Measurements from ENCODE around the gene SLC12A3. TPM values are rescaled to one million over a fixed set of nuclear protein-coding genes. Genes with fewer than 3 reads are reported as not detected.

The SLC12A3 gene
- total and polyA plus RNA-seq, 2 of the 4 experiments (the other 2 are of a cell fraction), result not detected

DNA sequence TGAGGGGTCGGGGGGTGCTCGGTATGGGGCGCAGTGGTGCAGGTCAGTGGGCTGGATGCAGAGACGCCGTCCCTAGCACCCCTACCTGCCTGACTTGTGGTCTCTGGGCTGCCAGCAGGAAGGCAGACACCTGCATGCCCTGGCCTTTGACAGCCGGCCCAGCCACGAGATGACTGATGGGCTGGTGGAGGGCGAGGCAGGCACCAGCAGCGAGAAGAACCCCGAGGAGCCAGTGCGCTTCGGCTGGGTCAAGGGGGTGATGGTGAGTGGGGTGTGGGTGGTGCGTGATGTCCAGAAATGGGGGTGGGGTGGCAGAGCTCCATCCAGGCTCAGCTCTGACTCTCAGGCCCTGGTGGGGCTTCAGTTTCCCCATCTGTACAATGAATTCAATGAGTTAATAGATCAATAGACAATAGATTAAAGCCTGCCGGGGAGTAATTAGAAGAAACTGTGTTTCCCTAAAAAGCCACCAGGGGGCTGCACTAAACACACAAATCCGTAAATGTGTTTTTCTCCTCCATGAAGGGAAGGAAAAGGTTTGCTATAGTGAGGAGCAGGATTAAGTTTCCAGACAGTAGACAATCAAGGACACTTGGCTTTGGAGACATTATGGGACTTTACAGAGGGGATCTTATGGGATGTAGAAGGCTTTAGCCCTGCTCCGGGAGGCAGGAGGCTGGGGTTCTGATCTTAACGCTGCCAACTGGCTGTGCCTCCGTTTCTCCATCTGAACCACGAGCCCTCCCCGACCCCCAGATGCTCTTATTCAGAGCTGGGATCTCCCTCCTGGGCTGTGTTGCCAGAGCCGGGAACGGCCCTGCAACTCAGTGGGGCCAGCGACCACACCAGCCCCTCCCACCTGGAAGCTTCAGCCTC lies 2.2 kb downstream of the SLC12A3 start:
- dilution Hi-C loops (cut with HindIII; ENCODE audit: low sequenced_read_pairs, unreplicated experiment) (no loop called here), in situ Hi-C loops (cut with MboI; ENCODE audit: low sequenced_read_pairs) (loop anchor here (5.0 to 10.0 kb wide), 2 partner anchors 85 to 178 kb away; no protein-coding TSS in a partner anchor), intact Hi-C loops (cut with micrococcal nuclease) (loop anchor here (1.0 to 5.0 kb wide), 4 partner anchors 65 to 300 kb away; partner anchors contain the start of gene HERPUD1)
- no peak overlapping the region for H3K23ac ChIP-seq (ENCODE audit: low read depth, low read length)
- TF ChIP-seq FOS (IDR thresholded peaks at IDR 0.05; ENCODE audit: low read depth, low read length) (no peak), ELK1 (IDR thresholded peaks at IDR 0.05; ENCODE audit: borderline replicate concordance, low read depth, low read length) (no peak), RFX5 (IDR thresholded peaks at IDR 0.05; ENCODE audit: low read depth, low read length) (no peak), NFE2L2 (IDR thresholded peaks at IDR 0.05; ENCODE audit: low read depth, low read length) (no peak), SMC3 (IDR thresholded peaks at IDR 0.05; ENCODE audit: low read depth, low read length) (peak; percentile 88), POLR2A (IDR thresholded peaks at IDR 0.05; ENCODE audit: low read depth, low read length) (no peak), MAZ (IDR thresholded peaks at IDR 0.05; ENCODE audit: borderline replicate concordance, low read depth, low read length) (no peak), RAD21 (IDR thresholded peaks at IDR 0.05; ENCODE audit: low read length) (peak; percentile 74), USF2 (IDR thresholded peaks at IDR 0.05; ENCODE audit: low read depth, low read length) (no peak), BHLHE40 (IDR thresholded peaks at IDR 0.05; ENCODE audit: low read depth, low read length) (no peak)
- TF ChIP-seq, protein P1, sequence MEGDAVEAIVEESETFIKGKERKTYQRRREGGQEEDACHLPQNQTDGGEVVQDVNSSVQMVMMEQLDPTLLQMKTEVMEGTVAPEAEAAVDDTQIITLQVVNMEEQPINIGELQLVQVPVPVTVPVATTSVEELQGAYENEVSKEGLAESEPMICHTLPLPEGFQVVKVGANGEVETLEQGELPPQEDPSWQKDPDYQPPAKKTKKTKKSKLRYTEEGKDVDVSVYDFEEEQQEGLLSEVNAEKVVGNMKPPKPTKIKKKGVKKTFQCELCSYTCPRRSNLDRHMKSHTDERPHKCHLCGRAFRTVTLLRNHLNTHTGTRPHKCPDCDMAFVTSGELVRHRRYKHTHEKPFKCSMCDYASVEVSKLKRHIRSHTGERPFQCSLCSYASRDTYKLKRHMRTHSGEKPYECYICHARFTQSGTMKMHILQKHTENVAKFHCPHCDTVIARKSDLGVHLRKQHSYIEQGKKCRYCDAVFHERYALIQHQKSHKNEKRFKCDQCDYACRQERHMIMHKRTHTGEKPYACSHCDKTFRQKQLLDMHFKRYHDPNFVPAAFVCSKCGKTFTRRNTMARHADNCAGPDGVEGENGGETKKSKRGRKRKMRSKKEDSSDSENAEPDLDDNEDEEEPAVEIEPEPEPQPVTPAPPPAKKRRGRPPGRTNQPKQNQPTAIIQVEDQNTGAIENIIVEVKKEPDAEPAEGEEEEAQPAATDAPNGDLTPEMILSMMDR (conservative IDR thresholded peaks at IDR 0.05; ENCODE audit: low read depth, low read length), result peak; percentile 76
- H3K4me1 ChIP-seq (ENCODE audit: control insufficient read depth, insufficient read depth, low read length), result no peaks in the 10 kb centered on the region; the same call in 1 of the 2 replicates
- H3K9me1 ChIP-seq (ENCODE audit: insufficient read depth, low read length), result no peaks in the 10 kb centered on the region
- H2BK5ac ChIP-seq (ENCODE audit: low read depth, low read length, poor library complexity, severe bottlenecking), result no peak overlapping the region
- ATAC-seq (ENCODE audit: low read depth), result peak; percentile 79
- no peak overlapping the region for H2BK120ac ChIP-seq (ENCODE audit: low read depth, low read length)
- H2AK9ac ChIP-seq (replicated peaks; ENCODE audit: low read depth, low read length, poor library complexity), result peak overlapping the region; percentile 70
- H2BK15ac ChIP-seq (ENCODE audit: low read depth, low read length), result no peak overlapping the region; the same call in 2 of the 3 replicates
- no TSS peak for BruUV-seq (replicated peaks)
- no peaks in the 10 kb centered on the region for H3K36me3 ChIP-seq (ENCODE audit: control insufficient read depth, insufficient read depth, low read length)
- H2BK20ac ChIP-seq (ENCODE audit: low read depth, low read length), result 0 out of 2 replicates have a peak overlapping the region, but pooled peaks have one; percentile 2
- H3K56ac ChIP-seq (ENCODE audit: extremely low read depth, insufficient read depth, low read length), result 0 out of 2 replicates have a peak overlapping the region, but pooled peaks have one; percentile 25
- no peak overlapping the region for H3K4me3 ChIP-seq (ENCODE audit: insufficient read depth, low read depth, low read length)
- WGBS, 2 experiments (ENCODE audit: extremely low coverage in 2 of 2, insufficient read length in 1 of 2), result 49% methylated on average over 3 of the region's 23 CpGs; no CpG with 5 or more reads in 1 of the 2 experiments
- no peak overlapping the region for H3K9ac ChIP-seq (ENCODE audit: low read depth, low read length)
- ChIA-PET CTCF (interaction anchor here (0.7 to 1.2 kb wide), 2 partner anchors 10 to 14 kb away, joined by 3 to 4 read pairs; no protein-coding TSS in a partner anchor), POLR2A (ENCODE audit: unreplicated experiment) (no interaction called here)
- H4K20me1 ChIP-seq (ENCODE audit: insufficient read depth, low read length), result no peaks in the 10 kb centered on the region
- no peak overlapping the region for H3K14ac ChIP-seq (replicated peaks; ENCODE audit: low read depth, low read length)
- H3K27ac ChIP-seq (ENCODE audit: insufficient read depth, low read length), result no peak overlapping the region
- no peaks in the 10 kb centered on the region for H3K27me3 ChIP-seq (ENCODE audit: control insufficient read depth, insufficient read depth, low read length)
- no peak overlapping the region; the same call in 1 of the 2 replicates for H3K4ac ChIP-seq (ENCODE audit: low read depth, low read length)
- no peaks in the 10 kb centered on the region for H3K79me1 ChIP-seq (ENCODE audit: low read depth in 1 of 2, low read length in 2 of 2)
- H4K91ac ChIP-seq (ENCODE audit: insufficient read depth, low read depth, low read length), result no peak overlapping the region
- H4K8ac ChIP-seq (ENCODE audit: low read depth in 2 of 2, low read length in 2 of 2), result peak overlapping the region in 1 of 2 experiments; percentile 71; a peak in 1 of 4 replicates
- no peak overlapping the region for H3K18ac ChIP-seq (ENCODE audit: low read depth, low read length)
- H3K9me3 ChIP-seq (ENCODE audit: control insufficient read depth, insufficient read depth, low read length), result no peaks in the 10 kb centered on the region
- H3K4me2 ChIP-seq (ENCODE audit: low read depth, low read length), result no peak overlapping the region
- DNase-seq, result peak; percentile 67
- H4K5ac ChIP-seq (ENCODE audit: low read depth, low read length), result peak overlapping the region; percentile 45; the same call in 1 of the 2 replicates
- peak overlapping the region; percentile 80 for H2AFZ ChIP-seq (replicated peaks; ENCODE audit: low read length, poor library complexity)
- peak overlapping the region; percentile 72; the same call in 1 of the 2 replicates for H2AK5ac ChIP-seq (ENCODE audit: low read depth, low read length)
